ENCODE results near the gene MAP2K5.

Gene MAP2K5

DNA sequence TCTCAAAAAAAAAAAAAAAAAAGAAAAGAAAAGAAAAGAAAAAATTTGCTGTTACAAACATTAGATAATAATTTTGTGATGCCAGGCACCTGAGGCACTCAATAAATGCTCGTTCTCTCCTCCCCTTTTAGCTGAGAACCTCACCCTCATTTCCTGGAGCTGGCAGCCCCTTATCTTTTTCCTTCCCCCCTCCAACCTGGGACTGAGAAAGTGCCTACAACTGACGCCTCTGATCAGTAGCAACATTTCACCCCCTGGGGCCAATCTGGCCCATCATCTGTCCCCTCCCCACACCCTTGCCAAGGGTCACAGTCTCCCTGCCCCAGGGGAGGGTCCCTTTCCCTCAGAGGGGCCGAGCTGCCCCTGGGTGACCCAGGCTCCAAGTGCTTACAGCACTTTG, 309.9 kb downstream of the MAP2K5 start:
- TF ChIP-seq GATA1 (IDR thresholded peaks at IDR 0.05; ENCODE audit: low read depth, low read length) (no peak), POLR2A (IDR thresholded peaks at IDR 0.05; ENCODE audit: low read length) (no peak)
- peak; percentile 27 to 62 for DNase-seq

DNA sequence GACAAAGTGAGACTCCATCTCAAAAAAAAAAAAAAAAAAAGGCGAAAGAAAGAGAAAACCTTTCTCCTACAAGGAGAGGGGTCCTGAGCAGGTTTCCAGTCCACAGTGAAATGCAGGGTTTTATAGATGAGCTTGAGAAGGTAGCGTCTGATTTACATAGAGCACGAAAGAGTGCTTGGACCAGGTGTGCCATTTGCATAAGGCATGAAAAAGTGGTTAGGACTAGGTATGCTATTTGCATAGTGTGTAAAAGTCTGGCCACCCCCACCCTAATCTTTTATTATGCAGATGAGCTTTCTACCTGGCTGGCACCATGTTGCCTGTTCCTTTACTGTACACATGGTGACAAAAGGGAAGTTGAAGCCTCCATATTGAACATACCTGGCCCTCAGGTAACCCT, 311.0 kb downstream of the MAP2K5 start:
- DNase-seq: no peak
- TF ChIP-seq POLR2A (IDR thresholded peaks at IDR 0.05; ENCODE audit: low read length): no peak

DNA sequence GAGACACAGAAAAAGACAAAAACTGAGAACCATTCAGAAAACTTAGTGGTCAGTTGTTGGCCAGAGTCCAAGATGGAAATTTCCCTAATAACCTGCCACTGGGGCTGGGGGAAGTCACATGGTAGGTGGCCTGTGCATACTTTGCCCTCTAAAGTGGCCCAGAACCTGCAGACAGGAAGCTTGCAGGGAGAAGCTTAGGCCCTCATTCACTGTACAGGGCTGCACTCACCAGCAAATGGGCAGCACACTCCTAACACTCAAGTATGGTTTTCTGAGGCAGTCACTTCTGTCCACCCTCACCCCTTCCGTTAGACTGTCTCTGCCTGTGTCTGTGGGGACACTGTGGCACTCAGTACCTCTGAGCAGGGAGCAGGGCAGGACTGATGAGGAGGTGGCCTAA, 311.9 kb downstream of the MAP2K5 start:
- DNase-seq: no peak
- TF ChIP-seq POLR2A (IDR thresholded peaks at IDR 0.05; ENCODE audit: low read length) (no peak), GATA1 (IDR thresholded peaks at IDR 0.05; ENCODE audit: low read depth, low read length) (no peak)

DNA sequence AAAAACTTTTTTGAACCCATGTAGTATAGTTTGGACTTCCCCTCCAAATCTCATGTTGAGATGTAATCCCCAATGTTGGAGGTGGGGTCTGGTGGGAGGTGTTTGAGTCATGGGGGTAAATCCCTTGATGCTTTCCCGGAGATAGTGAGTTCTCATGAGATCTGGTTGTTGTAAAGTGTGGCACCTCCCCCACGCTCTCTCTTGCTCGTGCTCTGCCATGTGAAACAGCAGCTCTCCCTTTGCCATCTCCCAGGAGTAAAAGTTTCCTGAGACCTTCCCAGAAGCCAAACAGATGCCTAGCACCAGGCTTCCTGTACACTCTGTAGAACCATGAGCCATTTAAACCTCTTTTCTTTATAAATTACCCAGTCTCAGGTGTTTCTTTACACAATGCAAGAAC, 313.3 kb downstream of the MAP2K5 start:
- no peak for DNase-seq
- TF ChIP-seq POLR2A (IDR thresholded peaks at IDR 0.05; ENCODE audit: low read length): no peak
- no peak for TF ChIP-seq GATA1 (IDR thresholded peaks at IDR 0.05; ENCODE audit: low read depth, low read length)
